NCI-H2029 (cell line): ENCODE data around the gene GNPDA2.

Source experiments
- DNase-seq: peaks from one replicate; lab custom pipeline; 2025; lab: John Stamatoyannopoulos, UW

Gene GNPDA2

DNA sequence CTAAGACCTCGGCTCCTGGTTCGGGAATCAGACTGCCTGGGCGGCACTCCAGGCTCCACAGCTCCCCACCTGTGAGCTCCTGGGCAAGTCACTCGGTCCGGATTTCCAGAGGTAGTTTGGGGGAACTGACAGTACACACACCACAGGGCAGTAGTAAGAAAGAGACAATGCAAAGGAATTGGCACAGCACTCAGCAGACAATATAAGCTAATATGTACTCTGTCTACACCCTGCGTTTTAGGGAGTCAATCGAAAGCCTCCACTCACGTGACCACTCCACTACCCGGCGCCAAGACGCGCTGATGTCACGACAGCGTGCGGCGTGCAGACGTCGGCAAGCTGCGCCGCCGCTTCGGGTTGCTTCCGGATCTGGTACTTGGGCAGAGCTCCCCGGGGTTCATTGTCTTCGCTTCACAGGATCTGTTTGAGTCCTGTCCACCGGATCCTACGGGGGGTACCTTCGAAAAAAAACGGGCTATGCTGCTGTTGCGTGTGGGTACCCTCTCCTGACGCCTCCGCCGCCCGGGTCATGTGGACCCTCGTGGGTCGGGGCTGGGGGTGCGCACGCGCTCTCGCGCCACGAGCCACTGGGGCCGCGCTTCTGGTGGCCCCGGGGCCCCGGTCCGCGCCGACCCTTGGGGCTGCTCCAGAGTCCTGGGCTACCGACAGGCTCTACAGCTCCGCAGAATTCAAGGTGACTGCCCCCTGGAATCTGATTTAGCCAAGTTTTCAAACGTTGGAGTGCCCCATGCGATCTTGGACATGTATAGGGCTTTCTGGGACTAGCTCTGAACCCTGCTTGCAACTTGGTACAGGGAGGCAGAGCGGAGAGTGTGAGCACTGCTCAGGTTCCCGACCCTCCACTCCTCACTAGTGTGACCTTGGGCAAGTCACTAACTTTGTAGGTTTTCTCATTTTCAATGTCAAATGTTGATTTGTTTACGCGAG is 48.0 kb downstream of the GNPDA2 start, which contains the start of gene GUF1:
Gene GUF1, plus strand, starts transcription at position 327 of the 948 bp plus-strand sequence. Its CDS starts 203 bp downstream, at position 530.
- DNase-seq, result peak; percentile 85

DNA sequence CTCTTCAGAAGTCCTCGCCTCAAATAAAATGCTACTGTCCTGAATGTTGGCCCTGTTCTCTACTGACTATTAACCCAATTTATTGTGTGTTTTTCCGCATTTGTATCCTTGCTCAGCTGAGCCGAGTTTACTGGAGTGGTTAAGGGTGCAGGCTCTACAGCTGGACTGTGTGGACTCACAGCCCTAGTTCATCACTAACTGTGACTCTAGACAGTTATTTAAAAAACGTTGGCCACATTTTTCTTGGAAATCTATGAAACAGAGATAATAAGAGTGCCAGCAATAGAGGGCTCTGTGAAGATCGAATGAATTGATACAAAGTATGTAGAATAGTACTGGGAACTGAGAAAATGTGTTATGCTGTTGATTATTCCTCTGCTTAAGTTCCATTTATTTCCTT is 51.0 kb downstream of the GNPDA2 start:
- DNase-seq, result no peak

DNA sequence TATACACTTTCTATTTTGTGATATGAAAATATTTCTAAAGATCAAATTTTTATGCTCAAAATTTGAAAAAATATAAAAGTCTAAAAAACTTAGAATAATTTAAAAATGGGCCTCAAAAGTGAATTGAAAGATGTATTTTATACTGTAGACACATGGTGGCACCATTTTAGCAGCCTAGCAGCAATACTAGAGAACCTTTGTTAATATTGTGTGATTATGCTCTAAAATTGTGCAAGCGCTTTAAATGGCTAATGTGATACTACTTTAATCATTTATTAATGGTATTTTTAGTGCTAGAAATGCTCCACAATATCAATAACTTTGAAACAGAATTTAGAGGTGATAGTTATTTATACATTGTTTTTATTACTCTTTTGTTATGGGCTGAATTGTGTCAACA is 51.9 kb downstream of the GNPDA2 start:
- DNase-seq, result no peak

DNA sequence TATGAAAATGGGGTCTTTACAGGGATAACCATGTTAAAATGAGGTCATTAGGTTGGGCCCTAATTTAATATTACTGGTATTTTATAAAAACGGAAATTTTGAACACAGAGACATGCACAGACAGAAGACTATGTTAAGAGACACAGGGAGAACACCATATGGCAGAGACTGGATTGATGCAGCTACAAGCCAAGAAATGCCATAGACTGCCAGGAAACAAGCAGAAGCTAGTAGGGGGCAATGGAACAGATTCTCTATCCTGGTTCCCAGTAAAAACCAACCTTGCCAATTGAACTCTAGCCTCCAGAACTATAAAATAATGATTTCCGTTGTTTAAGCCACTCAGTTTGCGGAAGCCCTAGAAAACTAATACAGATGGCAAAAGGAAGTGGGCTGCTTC is 54.7 kb downstream of the GNPDA2 start:
- no peak for DNase-seq

DNA sequence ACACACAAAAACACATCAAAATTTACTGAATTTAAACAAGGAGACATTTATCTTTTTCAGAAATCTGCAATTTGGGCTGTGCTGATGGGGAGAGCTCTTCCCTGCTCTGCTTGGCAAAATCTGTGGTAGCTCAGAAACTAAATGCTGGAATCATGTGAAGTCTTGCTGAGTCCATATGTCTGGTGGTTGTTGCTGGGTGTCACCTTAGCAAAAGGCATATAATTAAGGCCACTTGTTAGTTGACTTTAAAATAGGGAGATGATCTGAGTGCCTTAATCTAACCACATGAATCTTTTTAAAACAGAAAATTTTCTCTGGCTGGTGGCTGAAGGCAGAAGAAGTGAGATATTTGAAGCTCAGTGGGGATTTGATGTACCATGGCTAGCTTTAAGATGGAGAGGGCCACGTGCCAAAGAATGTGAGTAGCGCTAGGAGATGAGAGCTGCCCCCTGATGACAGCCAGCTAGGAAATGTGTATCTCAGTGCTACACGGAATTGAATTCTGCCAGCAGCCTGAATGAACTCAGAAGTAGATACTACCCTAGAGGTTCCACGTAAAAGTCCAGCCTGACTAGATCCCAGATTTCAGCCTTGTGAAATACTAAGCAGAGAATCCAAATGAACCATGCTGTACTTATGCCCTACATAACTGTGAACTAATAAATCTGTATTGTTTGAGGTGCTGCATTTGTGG is 55.7 kb downstream of the GNPDA2 start:
- no peak for DNase-seq

DNA sequence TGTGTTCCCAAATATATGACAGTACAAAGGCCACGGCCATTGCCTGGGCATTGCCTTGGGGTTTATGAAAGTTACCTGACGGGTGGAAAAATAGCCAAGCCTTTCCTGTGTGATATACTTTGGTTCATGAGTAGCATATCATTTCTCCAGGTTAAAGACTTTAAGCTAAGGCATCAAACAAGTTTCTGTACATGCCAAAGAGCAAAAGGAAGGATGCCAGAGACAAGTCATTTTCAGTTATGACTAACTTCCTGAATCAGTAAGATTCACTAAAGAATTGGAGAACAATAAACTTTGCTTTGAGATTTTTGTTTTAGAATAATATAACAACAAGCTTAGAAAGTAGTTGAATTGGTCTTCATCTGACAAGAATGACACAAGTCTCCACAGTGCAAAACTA is 57.8 kb downstream of the GNPDA2 start:
- DNase-seq, result no peak

DNA sequence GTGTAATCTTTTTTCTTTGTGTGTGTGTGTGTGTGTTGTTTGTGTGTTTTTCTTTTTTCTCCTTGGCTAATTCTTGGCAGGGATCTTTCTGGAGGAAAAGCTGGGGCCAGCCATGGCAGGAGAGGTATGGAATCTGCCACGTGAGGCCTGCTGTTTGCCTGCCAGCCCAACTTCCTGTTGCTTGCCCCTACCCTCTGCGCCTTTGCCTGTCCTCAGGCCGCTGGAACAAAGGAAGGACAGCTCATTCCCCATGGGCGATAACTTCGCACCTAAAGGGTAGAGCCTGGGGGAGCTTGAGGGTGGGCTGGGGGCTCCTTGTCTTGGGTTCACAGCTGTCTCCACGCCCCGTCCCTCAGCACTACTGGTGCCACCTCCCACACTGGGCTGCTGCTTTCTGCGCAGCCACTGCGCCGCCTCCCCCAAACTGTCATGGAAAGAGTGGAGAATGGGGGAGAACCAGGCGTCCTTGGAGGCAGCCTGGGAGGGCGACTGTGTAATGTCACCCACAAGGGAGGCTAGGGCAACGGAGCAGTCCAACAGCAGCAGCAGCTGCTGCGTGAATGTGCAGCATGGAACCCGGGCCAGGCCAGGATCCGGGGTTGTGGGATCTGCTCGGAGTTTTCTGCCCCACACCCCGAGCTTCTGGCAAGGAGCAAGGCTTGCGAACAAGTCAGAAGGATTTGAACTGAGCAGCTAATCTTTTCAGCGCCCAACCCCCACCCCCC is 62.7 kb downstream of the GNPDA2 start:
- no peak for DNase-seq

DNA sequence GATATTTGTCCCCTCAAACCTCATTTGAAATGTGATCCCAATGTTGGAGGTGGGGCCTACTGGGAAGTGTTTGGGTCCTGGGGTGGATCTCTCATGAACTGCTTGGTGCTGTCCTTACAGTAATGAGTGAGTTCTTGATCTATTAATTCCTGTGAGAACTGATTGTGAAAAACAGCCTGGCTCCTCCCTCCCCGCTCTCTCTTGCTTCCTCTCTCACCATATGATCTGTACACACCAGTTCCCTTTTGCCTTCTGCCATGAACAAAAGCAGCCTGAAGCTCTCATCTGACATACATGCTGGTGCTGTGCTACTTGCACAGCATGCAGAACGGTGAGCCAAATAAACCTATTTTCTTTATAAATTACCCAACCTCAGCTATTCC is 63.7 kb downstream of the GNPDA2 start:
- no peak for DNase-seq

DNA sequence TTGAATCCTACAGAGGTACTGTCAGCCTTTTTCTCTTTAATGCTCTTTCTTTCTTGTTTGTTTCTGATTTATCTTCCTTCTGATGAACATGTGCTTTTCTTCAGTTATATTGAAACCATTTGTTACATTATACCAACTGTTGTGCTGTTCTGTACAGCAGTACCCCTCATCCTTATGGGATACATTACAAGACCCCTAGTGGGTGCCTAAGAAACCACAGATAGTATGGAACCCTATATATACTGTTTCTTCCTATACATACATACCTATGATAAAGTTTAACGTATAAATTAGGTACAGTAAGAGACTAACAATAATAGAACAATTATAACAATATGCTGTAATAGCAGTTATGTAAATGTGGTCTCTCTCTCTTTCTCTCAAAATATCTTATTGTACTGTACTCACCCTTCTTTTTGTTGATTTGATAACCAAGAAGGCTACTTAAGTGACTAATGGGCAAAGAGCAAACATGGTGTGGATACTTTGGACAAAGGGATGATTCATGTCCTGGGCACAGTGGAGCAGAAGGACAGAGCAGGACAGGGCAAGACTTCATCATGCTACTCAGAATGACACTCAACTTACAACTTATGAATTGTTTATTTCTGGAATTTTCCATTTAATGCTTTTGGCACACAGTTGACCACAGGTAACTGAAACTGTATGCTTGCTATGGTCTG is 64.3 kb downstream of the GNPDA2 start:
- no peak for DNase-seq

DNA sequence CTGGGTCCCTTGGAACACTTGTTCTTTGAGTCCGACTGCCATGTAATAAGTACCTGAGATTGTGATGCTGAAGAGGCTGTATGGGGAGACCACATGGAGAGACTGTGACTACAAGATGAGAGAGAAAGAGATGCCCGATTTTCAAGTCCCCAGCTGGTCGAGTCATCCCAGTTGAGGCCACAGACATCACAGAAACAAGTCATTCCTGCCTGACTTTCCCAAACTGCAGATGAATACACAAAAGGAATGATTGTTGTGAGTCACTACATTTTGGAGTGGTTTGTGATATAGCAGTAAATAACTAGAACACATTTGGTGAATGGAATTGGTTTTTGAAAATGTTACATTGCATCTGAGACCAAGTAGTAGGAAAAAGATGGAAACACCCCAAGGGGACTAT is 66.0 kb downstream of the GNPDA2 start:
- no peak for DNase-seq

DNA sequence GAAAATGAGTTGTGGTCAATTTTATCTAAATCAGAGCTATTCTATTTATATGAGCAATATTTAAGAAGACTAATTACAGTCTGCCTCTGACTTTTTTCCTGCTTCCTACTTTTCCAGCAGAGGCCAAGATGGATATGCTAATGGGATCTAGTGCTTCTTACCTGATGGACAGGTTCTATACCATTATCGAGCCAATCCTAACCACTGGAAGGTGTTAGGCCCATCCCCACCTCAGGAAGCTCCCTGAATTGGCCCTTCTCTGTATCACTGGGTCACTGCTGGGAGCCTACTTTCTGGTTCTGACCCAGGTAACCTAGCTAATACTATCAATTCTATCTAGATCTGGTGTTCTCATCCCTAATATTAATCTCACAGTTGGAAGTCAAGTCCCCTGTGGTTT is 74.4 kb downstream of the GNPDA2 start:
- no peak for DNase-seq
